GM18909 (cell line): ENCODE measurements around the gene CNPPD1.
A peak's percentile ranks its signal among the peaks of the same experiment; 100 is the strongest.
"Not testable (repeated sequence)": the region's sequence is repeated elsewhere in the genome, so short reads cannot be mapped to it uniquely, and the experiment has no call there.

Experiments
- ATAC-seq: cut with Tn5 transposase; IDR thresholded peaks from one replicate; pipeline ENCODE4 v1.9.1; 2021; ENCODE audit warnings: mild to moderate bottlenecking; ENCODE audit not compliant: unreplicated experiment, poor library complexity

Gene CNPPD1

DNA sequence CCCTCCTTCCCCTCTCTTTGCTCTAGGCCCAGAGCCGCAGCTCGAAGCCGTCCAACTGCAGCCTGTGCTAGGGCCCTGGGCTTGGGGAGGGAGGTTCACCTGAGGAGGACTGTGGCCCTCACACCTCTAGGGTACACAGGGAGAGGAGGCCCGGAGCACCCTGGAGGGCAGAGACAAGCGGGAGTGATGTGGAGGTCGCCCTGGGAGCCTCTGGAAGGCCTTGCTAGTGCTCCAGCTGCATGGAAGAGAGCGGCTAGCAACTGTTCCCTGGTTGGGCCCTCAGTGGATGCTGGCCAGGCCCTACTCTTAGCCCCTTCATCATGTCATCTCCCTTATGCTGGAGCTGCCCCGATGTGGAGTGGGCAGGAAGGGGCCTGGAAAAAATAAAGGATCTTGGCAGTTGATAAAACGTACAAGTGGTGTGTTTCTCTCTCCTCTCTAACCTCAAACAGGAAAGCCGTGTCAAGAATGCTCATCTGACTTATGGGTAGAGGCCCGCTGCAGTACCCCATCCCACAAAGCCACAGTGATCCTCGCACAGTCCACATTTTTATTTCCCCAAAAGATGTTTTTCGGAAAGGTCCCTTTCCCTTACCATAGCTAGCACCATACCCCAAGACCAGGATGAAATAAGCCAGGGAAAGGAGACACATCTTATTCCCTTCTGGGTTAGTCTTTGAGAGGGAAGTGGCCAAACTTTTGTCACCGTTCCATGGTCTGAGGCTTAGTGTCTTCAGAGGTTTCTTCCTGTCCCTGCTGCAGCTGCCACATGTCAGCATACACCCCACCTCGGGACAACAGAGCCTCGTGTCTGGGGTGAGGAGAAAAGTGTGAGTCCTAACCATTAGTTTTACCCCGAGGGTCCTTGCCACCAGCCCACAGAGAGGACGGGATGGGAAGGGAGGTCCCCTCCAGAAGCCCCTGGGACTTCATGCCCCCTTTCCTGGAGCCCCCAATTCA, 32.8 kb upstream of the CNPPD1 start:
- ATAC-seq = no peak

DNA sequence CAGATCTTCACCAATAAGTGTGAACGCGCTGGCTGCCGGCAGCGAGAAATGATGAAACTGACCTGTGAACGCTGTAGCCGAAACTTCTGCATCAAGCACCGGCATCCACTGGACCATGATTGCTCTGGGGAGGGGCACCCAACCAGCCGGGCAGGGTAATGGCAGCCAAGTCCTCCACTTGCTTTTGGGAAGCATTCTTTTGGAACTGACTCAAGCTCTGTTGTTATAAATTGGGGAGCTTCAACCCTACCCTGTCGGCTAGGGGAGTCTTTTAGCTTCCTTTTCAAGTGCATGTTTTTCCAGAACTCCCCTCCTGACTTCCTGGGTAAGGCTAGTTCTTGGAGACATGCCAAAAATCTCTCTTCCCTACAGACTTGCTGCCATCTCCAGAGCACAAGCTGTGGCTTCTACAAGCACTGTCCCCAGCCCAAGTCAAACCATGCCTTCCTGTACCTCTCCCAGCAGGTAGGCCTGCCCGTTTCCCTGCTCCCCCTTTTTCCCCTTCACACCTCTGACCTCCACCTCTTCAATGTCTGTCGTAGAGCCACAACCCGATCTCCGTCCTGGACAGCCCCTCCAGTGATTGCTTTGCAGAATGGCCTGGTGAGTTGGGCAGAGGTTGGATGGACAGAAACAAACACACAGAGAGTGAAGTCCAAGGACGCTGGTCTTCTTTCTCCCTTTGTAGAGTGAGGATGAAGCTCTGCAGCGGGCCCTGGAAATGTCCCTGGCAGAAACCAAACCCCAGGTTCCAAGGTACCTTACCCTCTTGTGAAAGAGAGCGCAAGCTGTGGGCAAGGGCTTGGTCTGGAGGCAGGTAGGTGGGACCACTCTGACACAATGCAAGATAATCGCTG, 31.4 kb upstream of the CNPPD1 start:
- no peak for ATAC-seq

DNA sequence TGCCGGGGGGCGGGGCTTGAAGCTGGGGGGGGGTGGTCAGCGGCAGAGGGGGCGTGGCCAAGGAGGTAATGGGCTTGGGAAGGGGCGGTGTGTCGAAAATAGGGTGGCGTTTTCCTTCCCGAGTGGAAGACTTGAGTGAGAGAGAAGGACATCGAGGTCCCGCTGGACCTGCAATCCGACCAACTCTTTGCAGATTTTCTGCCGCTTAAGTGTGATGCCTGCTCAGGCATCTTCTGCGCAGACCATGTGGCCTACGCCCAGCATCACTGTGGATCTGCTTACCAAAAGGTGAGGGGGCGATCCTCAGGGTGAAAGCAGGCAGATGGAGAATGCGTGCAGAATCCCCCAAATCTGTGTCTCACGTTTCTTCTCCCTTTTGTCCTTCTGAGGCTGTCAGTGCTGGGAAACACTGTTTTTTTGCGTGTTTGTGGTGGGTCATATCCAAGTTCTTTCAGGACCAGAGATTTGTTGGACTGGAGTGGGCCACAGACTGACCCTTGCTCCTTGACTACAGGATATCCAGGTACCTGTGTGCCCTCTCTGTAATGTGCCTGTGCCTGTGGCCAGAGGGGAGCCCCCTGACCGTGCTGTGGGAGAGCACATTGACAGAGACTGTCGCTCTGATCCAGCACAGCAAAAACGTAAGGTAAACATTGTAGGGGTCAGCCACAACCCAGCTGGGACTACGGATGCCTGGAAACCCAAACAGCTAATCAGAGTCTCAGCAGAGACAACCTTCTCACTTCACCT, 30.6 kb upstream of the CNPPD1 start:
- no peak for ATAC-seq

DNA sequence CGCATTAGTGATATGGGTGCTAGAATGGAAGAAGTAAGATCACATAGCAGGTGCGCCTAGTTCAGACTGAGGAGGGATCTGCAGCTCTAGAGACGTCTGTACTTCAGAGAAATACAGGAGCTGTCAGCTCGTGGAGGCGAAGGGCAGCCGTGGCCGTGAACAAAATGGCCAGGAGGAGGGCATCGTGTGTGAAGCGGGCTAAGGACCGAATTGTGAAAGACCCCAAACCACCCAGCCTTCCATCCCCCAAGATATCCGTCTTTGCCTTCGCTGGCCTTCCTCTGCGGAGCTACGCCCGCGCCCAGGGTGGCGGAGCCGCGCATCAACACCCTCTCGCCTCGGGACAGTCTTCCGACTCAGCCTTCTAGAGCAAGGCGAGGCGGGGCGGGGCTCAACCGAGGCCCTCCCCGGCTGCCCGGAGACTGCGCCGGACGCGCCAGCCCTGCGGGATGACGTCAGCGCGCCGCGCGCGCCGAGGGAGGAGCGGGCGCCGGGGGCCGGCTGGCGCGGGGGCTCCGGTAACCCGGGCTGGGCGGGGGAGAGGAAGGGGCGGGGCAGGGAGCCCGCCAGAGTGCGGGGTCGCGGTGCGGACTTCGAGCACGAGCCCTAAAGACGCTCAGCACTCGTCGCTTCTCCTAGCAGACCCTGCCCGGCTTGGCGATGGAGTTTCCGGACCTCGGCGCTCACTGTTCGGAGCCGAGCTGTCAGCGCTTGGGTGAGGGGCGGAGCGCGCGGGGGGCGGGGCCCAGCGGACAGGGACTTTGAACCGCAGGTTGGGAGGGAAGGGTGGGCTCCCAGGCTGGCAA, 29.8 kb upstream of the CNPPD1 start, which contains the start of gene ZFAND2B:
TSS of gene ZFAND2B (plus strand) at position 455 of the 806 bp plus-strand sequence. CDS start at position 661, 206 bp downstream.
- ATAC-seq = peak; percentile 97

DNA sequence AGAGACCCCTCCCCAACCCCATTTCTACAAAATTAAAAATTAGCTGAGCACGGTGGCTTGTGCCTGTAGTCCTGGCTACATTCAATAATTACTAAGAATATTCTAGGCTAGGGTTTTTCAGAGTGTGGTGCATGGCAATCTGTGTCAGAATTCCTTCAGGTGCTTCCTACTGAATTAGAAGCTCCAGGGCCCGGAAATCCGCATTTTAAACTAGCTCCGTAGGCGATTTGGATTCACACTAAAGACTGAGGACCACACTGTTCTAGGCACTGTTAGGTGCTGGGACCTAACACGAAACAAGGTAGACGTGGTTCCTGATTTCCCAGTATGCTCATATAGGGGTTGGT, 29.2 kb upstream of the CNPPD1 start:
- no peak for ATAC-seq

DNA sequence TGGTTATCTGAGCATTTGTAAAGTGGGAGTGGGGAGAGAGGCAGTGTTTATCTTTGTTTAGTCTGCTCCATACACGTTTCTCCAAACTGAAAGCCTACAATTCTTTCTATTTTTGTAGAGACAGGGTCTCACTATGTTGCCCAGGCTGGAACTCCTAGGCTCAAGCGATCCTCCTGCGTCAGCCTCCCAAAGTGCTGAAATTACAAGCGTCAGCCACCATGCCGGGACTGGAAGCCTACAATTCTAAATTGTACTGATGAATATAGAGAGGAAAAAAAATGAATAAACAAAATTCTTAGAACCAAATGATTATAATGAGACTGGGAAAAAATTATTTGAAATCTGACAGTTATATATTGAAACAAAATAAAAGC, 28.4 kb upstream of the CNPPD1 start:
- no peak for ATAC-seq

DNA sequence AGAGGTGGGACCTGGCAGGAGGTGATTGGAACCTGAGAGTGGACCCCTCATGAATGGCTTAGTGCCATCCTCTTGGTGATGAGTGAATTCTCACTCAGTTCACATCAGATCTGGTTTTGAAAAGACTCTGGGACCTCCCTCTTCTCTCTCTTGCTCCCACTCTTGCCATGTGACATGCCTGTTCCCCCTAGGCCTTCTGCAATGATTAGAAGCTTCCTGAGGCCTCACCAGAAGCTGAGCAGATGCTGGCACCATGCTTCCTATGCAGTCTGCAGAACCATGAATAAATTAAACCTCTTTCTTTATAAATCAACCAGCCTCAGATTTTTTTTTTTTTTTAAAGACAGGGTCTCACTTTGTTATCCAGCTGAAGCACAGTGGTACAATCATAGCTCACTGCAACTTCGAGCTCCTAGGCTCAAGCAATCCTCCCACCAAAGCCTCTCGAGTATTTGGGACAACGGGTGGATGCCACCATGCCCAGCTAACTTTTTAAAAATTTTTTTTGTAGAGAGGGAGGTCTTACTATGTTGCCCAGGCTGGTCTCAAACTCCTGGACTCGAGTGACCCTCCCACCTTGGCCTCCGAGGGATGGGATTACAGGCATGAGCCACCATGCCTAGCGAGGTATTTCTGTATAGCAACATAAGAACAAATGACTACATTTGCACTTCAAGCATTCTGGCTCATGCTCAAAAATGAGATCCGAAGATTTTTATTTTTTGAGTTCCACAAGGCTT, 27.9 kb upstream of the CNPPD1 start:
- ATAC-seq = no peak

DNA sequence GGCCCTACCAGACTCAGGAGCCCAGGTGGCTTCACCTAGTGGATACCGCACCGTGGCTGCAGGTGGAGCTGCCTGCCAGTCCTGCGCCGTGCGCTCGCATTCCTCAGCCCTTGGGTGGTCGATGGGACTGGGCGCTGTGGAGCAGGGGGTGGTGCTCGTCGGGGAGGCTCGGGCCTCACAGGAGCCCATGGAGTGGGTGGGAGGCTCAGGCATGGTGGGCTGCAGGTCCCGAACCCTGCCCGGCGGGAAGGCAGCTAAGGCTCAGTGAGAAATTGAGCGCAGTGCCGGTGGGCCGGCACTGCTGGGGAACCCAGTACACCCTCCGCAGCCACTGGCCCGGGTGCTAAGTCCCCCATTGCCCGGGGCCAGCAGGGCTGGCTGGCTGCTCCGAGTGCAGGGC, 24.6 kb upstream of the CNPPD1 start:
- not testable (repeated sequence) for ATAC-seq

DNA sequence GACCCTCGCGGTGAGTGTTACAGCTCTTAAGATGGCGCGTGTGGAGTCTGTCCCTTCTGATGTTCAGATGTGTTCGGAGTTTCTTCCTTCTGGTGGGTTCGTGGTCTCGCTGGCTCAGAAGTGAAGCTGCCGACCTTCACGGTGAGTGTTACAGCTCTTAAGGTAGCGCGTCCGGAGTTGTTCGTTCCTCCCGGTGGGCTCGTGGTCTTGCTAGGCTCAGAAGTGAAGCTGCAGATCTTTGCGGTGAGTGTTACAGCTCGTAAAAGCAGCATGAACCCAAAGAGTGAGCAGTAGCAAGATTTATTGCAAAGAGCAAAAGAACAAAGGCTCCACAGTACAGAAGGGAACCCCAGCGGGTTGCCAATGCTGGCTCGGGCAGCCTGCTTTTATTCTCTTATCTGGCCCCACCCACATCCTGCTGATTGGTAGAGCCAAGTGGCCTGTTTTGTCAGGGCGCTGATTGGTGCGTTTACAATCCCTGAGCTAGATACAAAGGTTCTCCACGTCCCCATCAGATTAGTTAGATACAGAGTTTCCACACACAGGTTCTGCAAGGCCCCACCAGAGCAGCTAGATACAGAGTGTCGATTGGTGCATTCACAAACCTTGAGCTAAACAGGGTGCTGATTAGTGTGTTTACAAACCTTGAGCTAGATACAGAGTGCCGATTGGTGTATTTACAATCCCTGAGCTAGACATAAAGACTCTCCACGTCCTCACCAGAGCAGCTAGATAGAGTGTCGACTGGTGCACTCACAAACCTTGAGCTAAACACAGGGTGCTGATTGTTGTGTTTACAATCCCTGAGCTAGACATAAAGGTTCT, 24.0 kb upstream of the CNPPD1 start:
- ATAC-seq = not testable (repeated sequence)

DNA sequence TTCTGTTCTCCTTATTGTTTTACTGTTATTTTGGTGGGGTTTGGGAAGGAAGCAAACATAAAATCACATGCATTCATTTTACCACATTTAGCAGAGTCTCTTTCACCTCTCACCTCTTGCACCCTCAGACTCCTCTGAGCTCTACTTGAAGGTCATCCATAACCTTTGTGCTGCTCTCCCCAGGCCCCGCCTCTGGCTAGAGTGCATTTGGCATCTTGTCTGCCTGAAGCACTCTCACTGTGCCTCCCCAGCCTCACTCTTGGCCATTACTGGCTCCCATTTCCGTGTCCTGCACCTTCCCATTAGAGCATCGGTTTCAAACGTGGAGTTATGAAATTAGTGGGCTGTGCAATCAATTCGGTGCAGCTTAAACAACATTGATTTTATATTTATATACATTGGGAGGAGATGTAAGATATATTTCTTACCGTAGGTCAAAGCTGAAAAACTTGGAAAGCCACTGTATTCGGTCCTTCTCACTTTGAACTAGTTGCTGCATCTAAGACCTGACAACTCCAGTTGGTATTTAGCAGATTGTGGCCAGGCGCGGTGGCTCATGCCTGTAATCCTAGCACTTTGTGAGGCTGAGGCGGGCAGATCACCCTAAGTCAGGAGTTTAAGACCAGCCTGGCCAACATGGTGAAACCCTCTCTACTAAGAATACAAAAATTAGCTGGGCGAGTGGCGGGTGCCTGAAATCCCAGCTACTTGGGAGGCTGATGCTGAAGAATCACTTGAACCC, 22.9 kb upstream of the CNPPD1 start:
- no peak for ATAC-seq

DNA sequence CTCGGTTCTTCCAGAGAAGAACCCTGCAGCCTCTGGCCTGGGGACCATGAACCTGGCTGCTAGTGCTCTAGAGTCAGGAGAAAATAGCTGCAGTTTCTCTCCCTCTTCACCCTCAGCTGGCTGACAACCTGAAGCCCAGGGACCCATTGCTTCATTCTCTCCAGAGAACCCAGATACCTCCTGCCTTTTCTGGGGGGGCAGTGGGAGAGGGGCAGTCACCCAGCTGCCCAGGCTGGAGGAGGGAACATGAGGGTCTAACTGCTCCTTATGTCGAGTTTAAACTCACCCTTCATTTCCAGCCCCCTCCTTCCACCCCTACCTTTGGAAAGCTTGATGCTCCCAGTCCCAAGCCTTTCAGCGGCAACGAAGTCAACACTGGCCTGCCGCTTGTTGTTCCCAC, 22.2 kb upstream of the CNPPD1 start:
- no peak for ATAC-seq

DNA sequence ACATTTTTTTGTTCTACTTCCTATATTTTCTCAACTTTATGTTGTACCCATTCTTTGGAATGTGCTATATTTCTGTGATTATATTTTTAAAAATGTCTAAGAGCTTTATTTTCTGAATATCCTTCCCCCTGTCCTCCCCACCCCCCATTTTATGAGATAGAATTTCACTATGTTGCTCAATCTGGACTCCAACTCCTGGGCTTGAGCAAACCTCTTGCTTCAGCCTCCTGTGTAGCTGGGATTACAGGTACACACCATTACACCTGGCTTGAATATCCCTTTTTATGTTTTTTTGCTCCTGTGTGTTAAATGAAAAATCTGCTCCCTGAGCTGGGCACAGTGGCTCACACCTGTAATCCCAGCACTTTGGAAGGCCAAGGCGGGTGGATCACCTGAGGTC, 20.7 kb upstream of the CNPPD1 start:
- ATAC-seq = no peak

DNA sequence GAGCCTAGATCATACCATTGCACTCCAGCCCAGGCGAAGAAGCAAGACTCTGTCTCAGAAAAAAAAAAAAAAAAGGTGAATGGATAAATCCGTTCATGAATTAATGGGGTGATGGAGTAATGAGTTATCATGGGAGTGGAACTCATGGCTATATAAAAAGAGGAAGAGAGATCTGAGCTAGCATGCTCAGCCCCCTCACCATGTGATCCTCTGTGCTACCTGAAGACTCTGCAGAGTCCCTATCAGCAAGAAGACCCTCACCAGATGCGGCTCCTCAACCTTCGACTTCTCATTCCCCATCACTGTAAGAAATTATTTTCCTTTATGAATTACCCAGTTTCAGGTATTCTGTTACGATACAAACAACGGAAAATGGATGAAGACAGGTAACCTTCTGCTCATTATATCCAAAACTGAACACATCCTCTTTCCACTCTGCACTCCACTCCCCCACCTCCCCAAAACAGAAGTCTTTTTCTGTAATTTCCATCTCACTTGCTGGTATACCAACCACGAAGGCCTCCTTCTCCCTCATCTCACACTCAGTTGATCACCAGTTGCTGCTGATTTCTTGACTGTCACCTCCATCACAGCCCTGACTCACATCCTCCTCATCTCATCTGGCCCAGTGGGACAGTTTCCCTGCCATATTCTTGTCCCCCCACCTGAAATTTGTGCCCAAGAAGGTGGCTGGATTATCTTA, 10.2 kb upstream of the CNPPD1 start:
- no peak for ATAC-seq

DNA sequence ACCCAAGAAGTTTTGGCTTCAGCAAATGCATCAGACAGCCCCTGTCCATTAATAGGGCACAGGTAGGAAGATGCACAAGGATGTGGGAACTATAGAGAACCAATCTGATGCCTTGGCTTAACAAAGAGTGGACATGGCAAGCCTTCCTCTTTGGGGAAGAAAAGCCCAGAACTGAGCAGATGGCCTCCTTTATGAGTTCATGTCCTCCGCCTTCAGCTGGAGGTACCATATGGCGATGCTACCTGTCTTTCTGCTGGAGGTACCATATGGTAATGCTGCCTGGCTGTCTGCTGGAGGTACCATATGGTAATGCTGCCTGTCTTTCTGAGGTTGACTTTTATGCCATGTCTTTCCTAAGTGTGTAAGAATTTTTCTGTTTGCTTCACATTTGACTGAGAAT, 7.4 kb upstream of the CNPPD1 start:
- ATAC-seq = no peak

DNA sequence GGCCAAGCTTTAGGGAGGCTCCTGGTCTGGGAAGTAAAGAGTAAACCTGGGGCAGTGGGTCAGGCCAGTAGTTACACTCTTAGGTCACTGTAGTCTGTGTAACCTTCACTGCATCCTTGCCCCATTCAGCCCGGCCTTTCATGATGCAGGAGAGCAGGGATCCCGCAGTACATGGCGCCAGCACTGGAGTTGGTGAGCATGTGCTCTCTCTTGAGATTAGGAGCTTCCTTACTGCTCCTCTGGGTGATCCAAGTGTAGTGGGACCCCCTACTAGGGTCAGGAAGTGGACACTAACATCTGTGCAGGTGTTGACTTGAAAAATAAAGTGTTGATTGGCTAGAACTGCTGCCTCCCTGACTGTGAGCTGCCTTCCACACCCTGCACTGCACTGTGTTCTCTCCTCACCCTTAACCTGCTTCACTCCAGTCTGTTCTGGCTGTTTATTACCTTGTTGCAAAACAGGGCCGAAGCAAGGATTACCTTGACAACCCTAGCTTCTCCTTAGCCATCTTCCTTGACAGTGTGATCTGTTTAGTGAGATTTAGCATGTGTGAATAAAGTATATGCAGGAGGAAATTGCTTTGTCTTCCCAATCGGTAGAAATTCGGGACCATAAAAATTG, 6.5 kb upstream of the CNPPD1 start:
- no peak for ATAC-seq

DNA sequence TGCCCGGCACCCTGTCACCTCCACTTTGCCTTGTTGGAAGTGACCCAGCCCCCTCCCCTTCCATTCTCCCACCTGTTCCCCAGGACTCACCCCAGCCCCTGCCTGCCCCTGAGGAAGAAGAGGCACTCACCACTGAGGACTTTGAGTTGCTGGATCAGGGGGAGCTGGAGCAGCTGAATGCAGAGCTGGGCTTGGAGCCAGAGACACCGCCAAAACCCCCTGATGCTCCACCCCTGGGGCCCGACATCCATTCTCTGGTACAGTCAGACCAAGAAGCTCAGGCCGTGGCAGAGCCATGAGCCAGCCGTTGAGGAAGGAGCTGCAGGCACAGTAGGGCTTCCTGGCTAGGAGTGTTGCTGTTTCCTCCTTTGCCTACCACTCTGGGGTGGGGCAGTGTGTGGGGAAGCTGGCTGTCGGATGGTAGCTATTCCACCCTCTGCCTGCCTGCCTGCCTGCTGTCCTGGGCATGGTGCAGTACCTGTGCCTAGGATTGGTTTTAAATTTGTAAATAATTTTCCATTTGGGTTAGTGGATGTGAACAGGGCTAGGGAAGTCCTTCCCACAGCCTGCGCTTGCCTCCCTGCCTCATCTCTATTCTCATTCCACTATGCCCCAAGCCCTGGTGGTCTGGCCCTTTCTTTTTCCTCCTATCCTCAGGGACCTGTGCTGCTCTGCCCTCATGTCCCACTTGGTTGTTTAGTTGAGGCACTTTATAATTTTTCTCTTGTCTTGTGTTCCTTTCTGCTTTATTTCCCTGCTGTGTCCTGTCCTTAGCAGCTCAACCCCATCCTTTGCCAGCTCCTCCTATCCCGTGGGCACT, 5.8 kb upstream of the CNPPD1 start:
- no peak for ATAC-seq
